CD14-positive monocyte (primary cell): Measurements from ENCODE around the gene SBK3. TPM values are rescaled to one million over a fixed set of nuclear protein-coding genes. Genes with fewer than 3 reads are reported as not detected.
"Not testable (repeated sequence)": the region's sequence is repeated elsewhere in the genome, so short reads cannot be mapped to it uniquely, and the experiment has no call there.

Source experiments
- DNase-seq, 3 donors: peaks; one replicate each; pipeline ENCODE4 v3.0.0-alpha.2; 2011 to 2022
- H2AFZ ChIP-seq: 2 replicates; pipeline ENCODE4 v1.6.0; 2012; ENCODE audit warnings: mild to moderate bottlenecking, low read depth, low read length, inconsistent platforms; ENCODE audit not compliant: insufficient read depth, poor library complexity, severe bottlenecking
- H3K27ac ChIP-seq, 2 donors: 1 replicate in 1 of 2; 2 replicates in 1 of 2; pipeline ENCODE4 v1.5.1; 2012 to 2013; ENCODE audit warnings: low read length in 2 of 2, control low read depth in 1 of 2, inconsistent platforms in 1 of 2, low read depth in 1 of 2, mild to moderate bottlenecking in 1 of 2
- H3K27me3 ChIP-seq, 2 donors: one replicate each; pipeline versions ENCODE4 v1.6.0 to v1.6.1; 2011 to 2013; ENCODE audit warnings: low read length in 2 of 2; ENCODE audit not compliant: control insufficient read depth in 2 of 2, insufficient read depth in 2 of 2
- H3K36me3 ChIP-seq, 2 donors: replicated peaks in 1 of 2; 1 replicate in 1 of 2; 2 replicates in 1 of 2; pipeline versions ENCODE4 v1.5.1 to v1.6.1; 2012 to 2013; ENCODE audit warnings: low read length in 2 of 2, control low read depth in 1 of 2, inconsistent platforms in 1 of 2, mild to moderate bottlenecking in 1 of 2; ENCODE audit not compliant: insufficient read depth in 2 of 2, control insufficient read depth in 1 of 2
- H3K4me1 ChIP-seq, 2 donors: 1 replicate in 1 of 2; 2 replicates in 1 of 2; pipeline versions ENCODE4 v1.5.1 to v1.6.1; 2012 to 2013; ENCODE audit warnings: low read length in 2 of 2, control low read depth in 1 of 2, inconsistent platforms in 1 of 2, mild to moderate bottlenecking in 1 of 2, moderate library complexity in 1 of 2; ENCODE audit not compliant: insufficient read depth in 2 of 2, control insufficient read depth in 1 of 2
- H3K4me2 ChIP-seq: replicated peaks from 2 replicates; pipeline ENCODE3; 2012; ENCODE audit warnings: low read length, moderate library complexity, mild to moderate bottlenecking; ENCODE audit not compliant: poor library complexity, severe bottlenecking; ENCODE audit errors: extremely low read depth
- H3K4me3 ChIP-seq, 3 experiments: fragments of 200-600 bp in 1 of 3; sonication (generic) in 1 of 3; replicated peaks in 1 of 3; 1 replicate in 2 of 3; 2 replicates in 1 of 3; pipeline ENCODE4 v1.5.1; 2011 to 2013; ENCODE audit warnings: low read length in 3 of 3, mild to moderate bottlenecking in 3 of 3, control low read depth in 2 of 3, low read depth in 2 of 3, inconsistent platforms in 1 of 3, moderate library complexity in 1 of 3
- H3K79me2 ChIP-seq: 2 replicates; pipeline ENCODE4 v1.6.0; 2012; ENCODE audit warnings: mild to moderate bottlenecking, control low read depth, inconsistent platforms, low read length, moderate library complexity; ENCODE audit not compliant: insufficient read depth
- H3K9ac ChIP-seq: 2 replicates; pipeline ENCODE4 v1.6.0; 2017; ENCODE audit warnings: low read length, mild to moderate bottlenecking; ENCODE audit not compliant: insufficient read depth, poor library complexity, severe bottlenecking
- H3K9me3 ChIP-seq, 2 donors: replicated peaks in 1 of 2; 1 replicate in 1 of 2; 2 replicates in 1 of 2; pipeline versions ENCODE4 v1.5.1 to v1.6.1; 2012 to 2013; ENCODE audit warnings: low read length in 2 of 2, control low read depth in 1 of 2; ENCODE audit not compliant: control insufficient read depth in 1 of 2, insufficient read depth in 1 of 2
- H4K20me1 ChIP-seq: 2 replicates; pipeline ENCODE4 v1.6.0; 2012; ENCODE audit warnings: mild to moderate bottlenecking, low read length, control low read depth, moderate library complexity; ENCODE audit not compliant: insufficient read depth
- H3K27ac Mint-ChIP-seq, 7 donors: one replicate each; pipeline ENCODE4 v1.8.0; 2020; ENCODE audit warnings: mild to moderate bottlenecking in 7 of 7, mixed read lengths in 7 of 7, moderate library complexity in 6 of 7, inconsistent platforms in 2 of 7
- H3K27me3 Mint-ChIP-seq, 3 donors: one replicate each; pipeline ENCODE4 v1.8.0; 2021 to 2022; ENCODE audit warnings: low read depth in 3 of 3, mild to moderate bottlenecking in 3 of 3, mixed read lengths in 3 of 3, moderate library complexity in 3 of 3, inconsistent platforms in 1 of 3
- H3K36me3 Mint-ChIP-seq, 2 donors: one replicate each; pipeline ENCODE4 v1.8.0; 2020; ENCODE audit warnings: mixed read lengths in 2 of 2, inconsistent platforms in 1 of 2, mild to moderate bottlenecking in 1 of 2
- H3K4me1 Mint-ChIP-seq: one replicate; pipeline ENCODE4 v1.8.0; 2020; ENCODE audit warnings: mild to moderate bottlenecking, mixed read lengths
- H3K4me3 Mint-ChIP-seq, 2 donors: one replicate each; pipeline ENCODE4 v1.8.0; 2020; ENCODE audit warnings: mild to moderate bottlenecking in 2 of 2, mixed read lengths in 2 of 2, moderate library complexity in 1 of 2
- H3K9me3 Mint-ChIP-seq, 7 donors: one replicate each; pipeline ENCODE4 v1.8.0; 2020 to 2022; ENCODE audit warnings: mixed read lengths in 7 of 7, mild to moderate bottlenecking in 6 of 7, moderate library complexity in 6 of 7, inconsistent platforms in 2 of 7
- whole genome bisulfite sequencing: methylation state at CpG from one replicate; pipeline ENCODE4 v1.1.5; 2013; ENCODE audit warnings: missing lambda C conversion rate; ENCODE audit not compliant: insufficient coverage; 5-methylcytosine and 5-hydroxymethylcytosine counted together
- intact Hi-C, 2 donors: fragments of 100-400 bp; cut with micrococcal nuclease; formaldehyde crosslinking; loops; one replicate each; pipeline versions ENCODE4 v1.15.0 to v1.15.1; 2023
- polyA plus RNA-seq, 3 donors: library from polyadenylated mRNA; depleted of rRNA in 1 of 3; unstranded in 2 of 3; stranded (reverse) in 1 of 3; fragments of 300-500 nt in 2 of 3; fragments of >200 nt in 1 of 3; fragmentation: Illumina TruSeq in 2 of 3; gene quantifications; 1 replicate in 2 of 3; 2 replicates in 1 of 3; pipeline ENCODE4 v1.2.3, GENCODE V29; 2012 to 2021
- TF ChIP-seq, protein P1 (sequence below): fragments of 200-600 bp; IDR thresholded peaks from one replicate; pipeline ENCODE4 v1.8.0; 2022; ENCODE audit warnings: antibody characterized with exemption, mild to moderate bottlenecking

SBK3 gene
- polyA plus RNA-seq, 3 donors: not detected

DNA sequence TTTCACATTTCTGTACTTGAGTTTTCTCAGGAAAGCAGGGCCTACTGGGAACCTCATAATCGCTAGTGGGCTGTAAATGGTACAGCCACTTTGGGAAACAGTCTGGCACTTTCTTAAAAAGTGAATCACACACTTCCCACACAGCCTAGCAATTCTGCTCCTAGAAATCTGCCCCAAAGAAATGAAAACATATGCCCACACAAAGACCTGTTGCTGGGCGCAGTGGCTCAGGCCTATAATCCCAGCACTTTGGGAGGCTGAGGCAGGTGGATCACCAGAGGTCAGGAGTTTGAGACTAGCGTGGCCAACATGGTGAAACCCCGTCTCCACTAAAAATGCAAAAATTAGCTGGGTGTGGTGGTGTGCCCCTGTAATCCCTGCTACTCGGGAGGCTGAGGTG is 24.1 kb upstream of the SBK3 start:
- H2AFZ ChIP-seq, H3K36me3 Mint-ChIP-seq, H3K27me3 Mint-ChIP-seq, H3K9ac ChIP-seq, H3K79me2 ChIP-seq, H3K27me3 ChIP-seq, H4K20me1 ChIP-seq, H3K4me1 Mint-ChIP-seq, H3K4me2 ChIP-seq, H3K9me3 Mint-ChIP-seq, H3K4me3 ChIP-seq, H3K36me3 ChIP-seq, H3K9me3 ChIP-seq, DNase-seq, H3K27ac ChIP-seq, H3K4me1 ChIP-seq, H3K27ac Mint-ChIP-seq, intact Hi-C loops, H3K4me3 Mint-ChIP-seq: not testable (repeated sequence)
- WGBS: 95% methylated on average over 5 of the region's 5 CpGs

DNA sequence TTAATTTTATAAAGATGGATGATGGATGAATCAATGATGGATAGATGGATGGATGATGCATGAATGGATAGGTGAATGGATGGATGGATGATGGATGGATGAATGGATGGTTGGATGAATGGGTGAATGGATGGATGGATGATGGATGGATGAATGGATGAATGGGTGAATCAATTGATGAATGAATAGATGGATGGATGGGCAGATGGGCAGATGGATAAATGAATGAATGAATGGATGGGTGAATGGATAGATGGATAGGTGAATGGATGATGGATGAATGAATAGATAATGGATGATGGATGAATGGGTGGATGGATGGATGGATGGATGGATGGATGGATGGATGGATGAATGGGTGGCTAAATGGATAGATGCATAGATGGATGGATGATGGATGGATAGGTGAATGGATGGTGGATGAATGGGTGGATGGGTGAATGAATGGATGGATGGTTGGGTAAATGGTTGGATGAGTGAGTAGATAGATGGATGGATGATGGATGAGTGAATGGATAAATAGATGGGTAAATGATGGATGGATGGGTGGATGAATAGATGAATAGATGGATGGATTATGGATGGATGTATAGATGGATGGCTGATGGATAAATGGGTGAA is 22.5 kb upstream of the SBK3 start:
- Histone ChIP-seq H2AFZ (no peak overlapping the region), H3K9me3 (no peaks in the 10 kb centered on the region), H3K4me1 (no peaks in the 10 kb centered on the region), H3K4me2 (no peak overlapping the region), H3K4me3 (no peak overlapping the region), H3K79me2 (no peaks in the 10 kb centered on the region), H3K27ac (no peak overlapping the region), H3K27me3 (no peaks in the 10 kb centered on the region), H3K9ac (no peak overlapping the region), H4K20me1 (no peaks in the 10 kb centered on the region), H3K36me3 (no peaks in the 10 kb centered on the region)
- Mint-ChIP-seq H3K36me3 (no peaks in the 10 kb centered on the region), H3K27me3 (peaks cover 4 to 7% (median 6%) of the 10 kb centered on the region in 3 donors), H3K4me3 (no peak overlapping the region), H3K9me3 (peaks cover 0 to 7% (median 0%) of the 10 kb centered on the region in 7 donors), H3K27ac (no peak overlapping the region), H3K4me1 (no peaks in the 10 kb centered on the region)
- DNase-seq: no peak
- intact Hi-C loops: no loop called here
- TF ChIP-seq, protein P1, sequence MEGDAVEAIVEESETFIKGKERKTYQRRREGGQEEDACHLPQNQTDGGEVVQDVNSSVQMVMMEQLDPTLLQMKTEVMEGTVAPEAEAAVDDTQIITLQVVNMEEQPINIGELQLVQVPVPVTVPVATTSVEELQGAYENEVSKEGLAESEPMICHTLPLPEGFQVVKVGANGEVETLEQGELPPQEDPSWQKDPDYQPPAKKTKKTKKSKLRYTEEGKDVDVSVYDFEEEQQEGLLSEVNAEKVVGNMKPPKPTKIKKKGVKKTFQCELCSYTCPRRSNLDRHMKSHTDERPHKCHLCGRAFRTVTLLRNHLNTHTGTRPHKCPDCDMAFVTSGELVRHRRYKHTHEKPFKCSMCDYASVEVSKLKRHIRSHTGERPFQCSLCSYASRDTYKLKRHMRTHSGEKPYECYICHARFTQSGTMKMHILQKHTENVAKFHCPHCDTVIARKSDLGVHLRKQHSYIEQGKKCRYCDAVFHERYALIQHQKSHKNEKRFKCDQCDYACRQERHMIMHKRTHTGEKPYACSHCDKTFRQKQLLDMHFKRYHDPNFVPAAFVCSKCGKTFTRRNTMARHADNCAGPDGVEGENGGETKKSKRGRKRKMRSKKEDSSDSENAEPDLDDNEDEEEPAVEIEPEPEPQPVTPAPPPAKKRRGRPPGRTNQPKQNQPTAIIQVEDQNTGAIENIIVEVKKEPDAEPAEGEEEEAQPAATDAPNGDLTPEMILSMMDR: no peak
